ENCODE measurements around the gene MESD. TPM values are rescaled to one million over a fixed set of nuclear protein-coding genes. Genes with fewer than 3 reads are reported as not detected.

Gene MESD
- polyA plus RNA-seq, 1 donor from 2014 or later = 16.3 TPM

GRCh38 chr15:81007428-81008064 is 17.9 kb upstream of the MESD start:
- H3K4me3 ChIP-seq (ENCODE audit: low read length) = no peak overlapping the region
- TF ChIP-seq SMC3 (conservative IDR thresholded peaks at IDR 0.05; ENCODE audit: poor library complexity) (no peak), EP300 (conservative IDR thresholded peaks at IDR 0.05; ENCODE audit: poor library complexity, severe bottlenecking) (no peak), REST (IDR thresholded peaks at IDR 0.05; ENCODE audit: borderline replicate concordance) (no peak)
- no peak overlapping the region for H2AFZ ChIP-seq (ENCODE audit: low read depth, low read length)
- no peaks in the 10 kb centered on the region for H4K20me1 ChIP-seq (ENCODE audit: insufficient read depth)
- no peaks in the 10 kb centered on the region for H3K9me3 ChIP-seq (ENCODE audit: low read length)
- no peaks in the 10 kb centered on the region for H3K9me2 ChIP-seq (ENCODE audit: insufficient read depth, low read length)
- H3K27me3 ChIP-seq (ENCODE audit: insufficient read depth, low read depth, low read length) = no peaks in the 10 kb centered on the region
- no peak overlapping the region for H3K9ac ChIP-seq (ENCODE audit: low read length)
- peaks cover 23% of the 10 kb centered on the region for H3K79me2 ChIP-seq (replicated peaks; ENCODE audit: insufficient read depth, low read length)
- no peaks in the 10 kb centered on the region for H3K36me3 ChIP-seq (ENCODE audit: insufficient read depth, low read length)
- no peaks in the 10 kb centered on the region for H3F3A ChIP-seq (ENCODE audit: insufficient read depth, low read length, poor library complexity, severe bottlenecking)
- no peak overlapping the region for H3K27ac ChIP-seq (ENCODE audit: low read length)
- H3K4me2 ChIP-seq (ENCODE audit: low read length) = no peak overlapping the region

- Histone ChIP-seq H3F3A (ENCODE audit: insufficient read depth, low read length, poor library complexity, severe bottlenecking) (no peaks in the 10 kb centered on the region), H3K9ac (ENCODE audit: low read length) (no peak overlapping the region), H3K27ac (ENCODE audit: low read length) (no peak overlapping the region), H2AFZ (ENCODE audit: low read depth, low read length) (no peak overlapping the region), H3K4me2 (ENCODE audit: low read length) (no peak overlapping the region), H3K9me2 (ENCODE audit: insufficient read depth, low read length) (no peaks in the 10 kb centered on the region), H4K20me1 (ENCODE audit: insufficient read depth) (no peaks in the 10 kb centered on the region), H3K4me3 (ENCODE audit: low read length) (no peak overlapping the region), H3K79me2 (replicated peaks; ENCODE audit: insufficient read depth, low read length) (peaks cover 23% of the 10 kb centered on the region), H3K9me3 (ENCODE audit: low read length) (no peaks in the 10 kb centered on the region), H3K36me3 (ENCODE audit: insufficient read depth, low read length) (no peaks in the 10 kb centered on the region), H3K27me3 (ENCODE audit: insufficient read depth, low read depth, low read length) (no peaks in the 10 kb centered on the region)
- no peak for TF ChIP-seq TAF1 (IDR thresholded peaks at IDR 0.05; ENCODE audit: low read depth)
- TF ChIP-seq RAD21 (conservative IDR thresholded peaks at IDR 0.05) = no peak
- TF ChIP-seq MXI1 (conservative IDR thresholded peaks at IDR 0.05; ENCODE audit: poor library complexity, severe bottlenecking) = no peak
- no peak for TF ChIP-seq EZH2 (IDR thresholded peaks at IDR 0.05; ENCODE audit: borderline replicate concordance, insufficient read depth, low read length, poor library complexity, severe bottlenecking)
- no peak for TF ChIP-seq EP300 (conservative IDR thresholded peaks at IDR 0.05; ENCODE audit: poor library complexity, severe bottlenecking)
- no peak for TF ChIP-seq REST (IDR thresholded peaks at IDR 0.05; ENCODE audit: borderline replicate concordance)
- TF ChIP-seq POLR2AphosphoS5 (IDR thresholded peaks at IDR 0.05) = no peak
- TF ChIP-seq SMC3 (conservative IDR thresholded peaks at IDR 0.05; ENCODE audit: poor library complexity) = no peak
- TF ChIP-seq CTCF (IDR thresholded peaks at IDR 0.05; ENCODE audit: poor library complexity, severe bottlenecking) = no peak
These were observed 16.5 kb upstream of the MESD start for GRCh38 chr15:81006124-81006523.
